HUES48 (cell line): Measurements from ENCODE around the gene OR1L8.
"Not testable (repeated sequence)": the region's sequence is repeated elsewhere in the genome, so short reads cannot be mapped to it uniquely, and the experiment has no call there.

Source experiments
- H3K27ac ChIP-seq: one replicate; pipeline ENCODE4 v1.7.0; 2013; ENCODE audit warnings: low read depth, low read length, inconsistent platforms
- H3K27me3 ChIP-seq: 2 replicates; pipeline ENCODE4 v1.6.1; 2013; ENCODE audit warnings: mild to moderate bottlenecking, low read length; ENCODE audit not compliant: control insufficient read depth, insufficient read depth
- H3K36me3 ChIP-seq: 2 replicates; pipeline ENCODE4 v1.6.1; 2013; ENCODE audit warnings: low read length; ENCODE audit not compliant: control insufficient read depth, insufficient read depth
- H3K4me1 ChIP-seq: 2 replicates; pipeline ENCODE4 v1.6.1; 2013; ENCODE audit warnings: mild to moderate bottlenecking, low read length; ENCODE audit not compliant: control insufficient read depth, insufficient read depth
- H3K4me3 ChIP-seq: 2 replicates; pipeline ENCODE4 v1.5.1; 2013; ENCODE audit warnings: mild to moderate bottlenecking, low read depth, low read length
- H3K9ac ChIP-seq: 2 replicates; pipeline ENCODE4 v1.6.1; 2013; ENCODE audit warnings: mild to moderate bottlenecking, low read depth, low read length, moderate library complexity
- H3K9me3 ChIP-seq: 2 replicates; pipeline ENCODE4 v1.6.1; 2013; ENCODE audit warnings: low read length; ENCODE audit not compliant: control insufficient read depth, insufficient read depth

Gene OR1L8

GRCh38 chr9:122561446-122561845, 21.7 kb downstream of the OR1L8 start:
- Histone ChIP-seq H3K27me3 (no peaks in the 10 kb centered on the region), H3K36me3 (no peaks in the 10 kb centered on the region)

GRCh38 chr9:122552812-122553211, 30.4 kb downstream of the OR1L8 start, which contains the start of gene OR1N2:
Gene OR1N2, plus strand, starts transcription at chr9:122553112. Its CDS starts 100 bp downstream, at chr9:122553212.
- Histone ChIP-seq H3K4me3 (no peak within 1 kb of the TSS), H3K4me1 (no peaks in the 10 kb centered on the region), H3K36me3 (no peaks in the 10 kb centered on the region), H3K27me3 (no peaks in the 10 kb centered on the region), H3K9ac (no peak within 1 kb of the TSS), H3K9me3 (peaks cover 77% of the 10 kb centered on the region), H3K27ac (no peak within 1 kb of the TSS)

More at GRCh38 chr9:122561446-122561845, 21.7 kb downstream of the OR1L8 start:
- Histone ChIP-seq H3K9ac (no peak overlapping the region), H3K9me3 (peaks cover 75% of the 10 kb centered on the region), H3K4me1 (no peaks in the 10 kb centered on the region), H3K4me3 (no peak overlapping the region), H3K27ac (no peak overlapping the region)

GRCh38 chr9:122551371-122551770, 31.8 kb downstream of the OR1L8 start:
- Histone ChIP-seq H3K9ac (no peak overlapping the region), H3K4me1 (no peaks in the 10 kb centered on the region), H3K27ac (no peak overlapping the region), H3K36me3 (no peaks in the 10 kb centered on the region), H3K27me3 (no peaks in the 10 kb centered on the region), H3K9me3 (peaks cover 76% of the 10 kb centered on the region), H3K4me3 (no peak overlapping the region)

- Histone ChIP-seq H3K27me3 (no peaks in the 10 kb centered on the region), H3K27ac (no peak overlapping the region), H3K36me3 (no peaks in the 10 kb centered on the region), H3K4me1 (no peaks in the 10 kb centered on the region), H3K4me3 (no peak overlapping the region), H3K9ac (no peak overlapping the region), H3K9me3 (peaks cover 68% of the 10 kb centered on the region)
Measured at GRCh38 chr9:122546196-122546595, 37.0 kb downstream of the OR1L8 start.

GRCh38 chr9:122538757-122539156, 44.4 kb downstream of the OR1L8 start:
- H3K27ac ChIP-seq, result no peak overlapping the region
- H3K27me3 ChIP-seq, result no peaks in the 10 kb centered on the region
- H3K9me3 ChIP-seq, result peaks cover 40% of the 10 kb centered on the region
- no peaks in the 10 kb centered on the region for H3K4me1 ChIP-seq
- H3K4me3 ChIP-seq, result no peak overlapping the region
- H3K36me3 ChIP-seq, result no peaks in the 10 kb centered on the region
- no peak overlapping the region for H3K9ac ChIP-seq

GRCh38 chr9:122537066-122537465, 46.1 kb downstream of the OR1L8 start:
- H3K4me3 ChIP-seq, H3K27ac ChIP-seq, H3K4me1 ChIP-seq, H3K27me3 ChIP-seq, H3K36me3 ChIP-seq, H3K9ac ChIP-seq: not testable (repeated sequence)
- peaks cover 30% of the 10 kb centered on the region for H3K9me3 ChIP-seq

GRCh38 chr9:122536134-122536533, 47.0 kb downstream of the OR1L8 start:
- H3K9ac ChIP-seq, result no peak overlapping the region
- no peak overlapping the region for H3K27ac ChIP-seq
- H3K4me3 ChIP-seq, result no peak overlapping the region
- H3K4me1 ChIP-seq, result no peaks in the 10 kb centered on the region
- no peaks in the 10 kb centered on the region for H3K36me3 ChIP-seq
- H3K9me3 ChIP-seq, result peaks cover 27% of the 10 kb centered on the region
- no peaks in the 10 kb centered on the region for H3K27me3 ChIP-seq

- not testable (repeated sequence) for H3K27ac ChIP-seq, H3K4me3 ChIP-seq, H3K4me1 ChIP-seq, H3K27me3 ChIP-seq, H3K9ac ChIP-seq, H3K36me3 ChIP-seq
- H3K9me3 ChIP-seq, result peaks cover 46% of the 10 kb centered on the region
Measured at GRCh38 chr9:122531157-122531556, 52.0 kb downstream of the OR1L8 start.

- H3K4me1 ChIP-seq, result no peaks in the 10 kb centered on the region
- H3K36me3 ChIP-seq, result no peaks in the 10 kb centered on the region
- no peak within 1 kb of the TSS for H3K4me3 ChIP-seq
- H3K27ac ChIP-seq, result no peak within 1 kb of the TSS
- H3K27me3 ChIP-seq, result no peaks in the 10 kb centered on the region
- H3K9me3 ChIP-seq, result peaks cover 83% of the 10 kb centered on the region
- no peak within 1 kb of the TSS for H3K9ac ChIP-seq
Measured at GRCh38 chr9:122527193-122527592, 56.0 kb downstream of the OR1L8 start, which contains the start of gene OR1N1. Gene OR1N1, minus strand, starts transcription at chr9:122527293. Its CDS starts 0 bp downstream, at chr9:122527293.

GRCh38 chr9:122526602-122527001, 56.6 kb downstream of the OR1L8 start:
- Histone ChIP-seq H3K4me1 (no peaks in the 10 kb centered on the region), H3K27me3 (no peaks in the 10 kb centered on the region), H3K9ac (no peak overlapping the region), H3K9me3 (peaks cover 89% of the 10 kb centered on the region), H3K4me3 (no peak overlapping the region), H3K36me3 (no peaks in the 10 kb centered on the region), H3K27ac (no peak overlapping the region)

GRCh38 chr9:122519376-122519775, 63.8 kb downstream of the OR1L8 start:
- no peak overlapping the region for H3K27ac ChIP-seq
- no peaks in the 10 kb centered on the region for H3K36me3 ChIP-seq
- H3K27me3 ChIP-seq, result no peaks in the 10 kb centered on the region
- H3K4me3 ChIP-seq, result no peak overlapping the region
- no peaks in the 10 kb centered on the region for H3K4me1 ChIP-seq
- H3K9ac ChIP-seq, result no peak overlapping the region
- H3K9me3 ChIP-seq, result peaks cover 84% of the 10 kb centered on the region

- Histone ChIP-seq H3K27me3 (no peaks in the 10 kb centered on the region), H3K9ac (no peak within 1 kb of the TSS), H3K9me3 (peaks cover 84% of the 10 kb centered on the region), H3K36me3 (no peaks in the 10 kb centered on the region), H3K27ac (no peak within 1 kb of the TSS), H3K4me1 (no peaks in the 10 kb centered on the region), H3K4me3 (no peak within 1 kb of the TSS)
Measured at GRCh38 chr9:122518841-122519240, 64.3 kb downstream of the OR1L8 start, which contains the start of gene OR1J4. Gene OR1J4, plus strand, starts transcription at chr9:122519141. Its CDS starts 0 bp downstream, at chr9:122519141.
